Keratinocyte (primary cell): Measurements from ENCODE around the gene OSTF1.

Experiments used
- CTCF ChIP-seq, 3 experiments: IDR thresholded peaks in 1 of 3; conservative IDR thresholded peaks in 1 of 3; optimal IDR thresholded peaks in 1 of 3; 2 replicates in 2 of 3; 3 replicates in 1 of 3; pipeline versions ENCODE3 to v1.5.1; 2011; ENCODE audit warnings: low read length in 3 of 3, mild to moderate bottlenecking in 3 of 3, moderate library complexity in 2 of 3, control low read depth in 1 of 3, inconsistent platforms in 1 of 3; ENCODE audit not compliant: insufficient read depth in 2 of 3; ENCODE audit errors: extremely low read depth in 1 of 3
- EZH2 ChIP-seq: IDR thresholded peaks from one replicate; pipeline ENCODE4 v1.6.1; 2012; ENCODE audit warnings: inconsistent platforms, mild to moderate bottlenecking, low read length, moderate library complexity

- TF ChIP-seq CTCF (optimal IDR thresholded peaks at IDR 0.05 in 1 of 3, IDR thresholded peaks at IDR 0.05 in 1 of 3, conservative IDR thresholded peaks at IDR 0.05 in 1 of 3; ENCODE audit: extremely low read depth in 1 of 3, insufficient read depth in 2 of 3, low read length in 3 of 3) (no peak), EZH2 (no peak)
These were observed 24.5 kb downstream of the OSTF1 start for GRCh38 chr9:75112789-75113188.
